T-helper 1 cell (primary cell): ENCODE data around the gene CLCNKA.

ENCODE experiments used
- DNase-seq, 5 donors: peaks; one replicate each; pipeline ENCODE4 v3.0.0-alpha.2; 2012 to 2020

CLCNKA gene

GRCh38 chr1:16078925-16079656, 57.3 kb downstream of the CLCNKA start:
- peak; percentile 36 to 73 (median 59) for DNase-seq

GRCh38 chr1:16080422-16081150, 58.8 kb downstream of the CLCNKA start:
- no peak for DNase-seq

GRCh38 chr1:16081636-16082035, 59.8 kb downstream of the CLCNKA start:
- no peak for DNase-seq

GRCh38 chr1:16082283-16083038, 60.6 kb downstream of the CLCNKA start:
- DNase-seq: peak in 4 of 5 donors; percentile 35 to 50 (median 41)

GRCh38 chr1:16083486-16083885, 61.6 kb downstream of the CLCNKA start:
- no peak for DNase-seq
